ENCODE measurements around the gene TPGS1.

Gene TPGS1

DNA sequence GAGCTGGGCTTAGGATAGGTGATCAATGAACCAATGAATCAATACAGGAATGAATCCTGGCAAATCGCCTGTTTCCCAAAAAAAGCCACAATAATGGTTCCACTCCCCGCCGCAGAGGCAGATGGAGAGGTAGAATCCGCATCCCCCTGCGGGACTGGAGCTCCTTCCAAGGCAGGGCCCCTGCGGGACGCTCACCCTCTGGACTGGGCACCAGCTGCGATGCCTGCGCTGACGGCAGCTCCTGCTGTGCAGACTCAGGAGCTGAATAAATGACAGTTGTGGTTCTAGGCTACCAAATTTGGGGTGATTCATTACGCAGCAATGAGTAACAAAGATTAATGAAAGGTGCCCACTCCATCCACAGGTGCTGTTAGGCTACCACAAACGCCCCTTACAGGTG, 15.4 kb downstream of the TPGS1 start:
- DNase-seq, result no peak

DNA sequence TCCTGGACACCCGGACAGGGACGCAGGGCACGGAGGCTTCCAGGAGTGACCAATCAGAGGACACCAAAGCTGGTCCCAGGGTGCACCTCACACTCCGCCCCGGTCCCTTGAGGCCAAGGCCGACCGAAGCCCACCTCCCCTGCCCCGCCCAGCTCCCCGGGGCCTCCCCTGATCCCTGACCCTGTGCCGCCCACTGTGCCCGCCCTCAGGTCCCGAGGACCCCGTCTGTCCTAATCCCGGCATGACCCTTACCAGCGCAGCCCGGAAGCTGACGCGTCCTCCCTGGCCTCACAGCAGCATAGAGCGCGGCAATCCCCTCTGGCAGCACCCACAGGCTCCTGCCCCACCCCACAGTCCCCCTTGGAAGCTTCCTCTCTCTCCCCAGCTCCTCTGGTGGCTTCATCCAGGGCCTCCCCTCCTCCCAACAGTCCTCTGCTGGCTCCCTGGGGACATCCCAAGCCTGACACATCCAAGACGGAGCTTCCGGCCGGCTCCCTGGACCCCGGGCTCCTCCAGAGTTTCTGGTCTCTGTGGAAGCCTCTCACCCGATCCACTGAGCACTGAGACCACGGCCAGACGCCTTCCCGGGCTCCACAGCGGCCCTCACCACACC, 16.9 kb downstream of the TPGS1 start:
- peak; percentile 59 for DNase-seq

DNA sequence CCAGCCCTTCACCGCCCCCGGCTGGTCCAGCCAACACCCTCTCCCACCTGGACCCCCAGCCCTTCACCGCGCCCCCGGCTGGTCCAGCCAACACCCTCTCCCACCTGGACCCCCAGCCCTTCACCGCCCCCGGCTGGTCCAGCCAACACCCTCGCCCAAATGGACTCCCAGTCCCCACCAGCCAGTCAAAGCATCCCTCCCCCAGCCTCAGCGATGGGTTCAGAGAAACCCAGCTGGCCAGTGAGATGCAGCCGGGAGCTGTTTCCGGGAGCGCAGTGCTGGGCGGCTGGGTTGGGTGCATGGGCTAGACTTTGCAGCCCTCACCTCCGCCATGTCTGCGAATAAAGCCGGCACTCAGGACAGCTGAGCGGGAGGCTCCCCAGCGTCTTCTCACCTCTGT, 17.7 kb downstream of the TPGS1 start:
- DNase-seq, result no peak

DNA sequence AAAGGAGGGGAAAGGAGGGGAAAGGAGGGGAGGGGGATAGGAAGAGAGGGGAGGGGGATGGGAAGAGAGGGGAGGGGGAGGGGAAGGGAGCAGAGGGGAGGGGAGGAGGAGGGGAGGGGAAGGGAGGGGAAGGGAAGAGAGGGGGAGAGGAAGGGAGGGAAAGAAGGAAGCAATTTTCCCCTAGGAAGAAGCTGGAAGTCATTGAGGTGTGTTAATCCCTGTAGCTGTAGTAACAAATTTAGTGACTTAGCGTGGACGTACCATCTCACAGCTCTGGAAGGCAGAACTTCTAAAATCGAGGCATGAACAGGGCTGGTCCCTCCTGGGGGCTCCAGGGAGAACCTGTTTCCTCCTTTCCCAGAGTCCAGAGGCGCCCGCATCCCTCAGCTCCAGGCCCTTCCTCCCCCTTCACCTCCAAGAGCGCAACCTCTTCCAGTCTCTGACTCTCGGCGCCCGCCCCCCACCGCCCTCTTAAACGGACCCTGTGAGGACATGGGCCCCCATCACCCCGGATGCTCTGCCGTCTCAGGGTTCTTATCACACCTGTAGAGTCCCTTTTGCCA, 18.6 kb downstream of the TPGS1 start:
- no peak for DNase-seq

DNA sequence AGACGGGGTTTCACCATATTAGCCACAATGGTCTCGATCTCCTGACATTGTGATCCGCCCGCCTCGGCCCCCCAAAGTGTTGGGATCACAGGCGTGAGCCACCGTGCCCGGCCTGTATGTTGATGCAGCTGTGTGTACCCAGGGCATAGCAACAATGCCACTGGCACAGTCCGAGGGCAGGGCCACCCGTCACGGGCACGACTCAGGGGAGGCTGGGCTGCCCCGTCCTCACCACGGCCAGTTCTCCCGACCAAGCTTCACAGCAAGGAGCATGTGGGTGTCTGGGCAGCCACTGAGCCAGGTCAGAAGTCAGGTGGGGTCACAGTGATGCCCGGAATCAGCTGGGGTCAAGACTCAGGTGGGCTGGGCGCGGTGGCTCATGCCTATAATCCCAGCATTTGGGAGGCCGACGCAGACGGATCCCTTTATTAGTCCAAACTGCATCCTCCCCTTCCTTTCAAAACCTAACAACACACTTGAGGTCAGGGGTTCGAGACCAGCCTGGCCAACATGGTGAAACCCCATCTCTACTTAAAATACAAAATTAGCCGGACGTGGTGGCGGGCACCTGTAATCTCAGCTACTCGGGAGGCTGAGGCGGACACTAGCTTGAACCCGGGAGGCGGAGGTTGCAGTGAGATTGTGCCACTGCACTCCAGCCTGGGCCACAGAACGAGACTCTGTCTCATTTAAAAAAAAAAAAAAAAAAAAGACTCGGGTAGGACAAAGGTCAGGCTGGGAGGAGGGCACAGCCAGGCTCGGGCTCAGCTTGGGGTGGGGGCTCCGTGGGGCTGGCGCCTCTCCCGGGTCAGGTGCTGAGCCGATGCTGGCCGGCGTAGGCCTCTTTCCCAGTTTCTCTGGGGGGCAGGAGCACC, 23.1 kb downstream of the TPGS1 start:
- DNase-seq, result no peak

DNA sequence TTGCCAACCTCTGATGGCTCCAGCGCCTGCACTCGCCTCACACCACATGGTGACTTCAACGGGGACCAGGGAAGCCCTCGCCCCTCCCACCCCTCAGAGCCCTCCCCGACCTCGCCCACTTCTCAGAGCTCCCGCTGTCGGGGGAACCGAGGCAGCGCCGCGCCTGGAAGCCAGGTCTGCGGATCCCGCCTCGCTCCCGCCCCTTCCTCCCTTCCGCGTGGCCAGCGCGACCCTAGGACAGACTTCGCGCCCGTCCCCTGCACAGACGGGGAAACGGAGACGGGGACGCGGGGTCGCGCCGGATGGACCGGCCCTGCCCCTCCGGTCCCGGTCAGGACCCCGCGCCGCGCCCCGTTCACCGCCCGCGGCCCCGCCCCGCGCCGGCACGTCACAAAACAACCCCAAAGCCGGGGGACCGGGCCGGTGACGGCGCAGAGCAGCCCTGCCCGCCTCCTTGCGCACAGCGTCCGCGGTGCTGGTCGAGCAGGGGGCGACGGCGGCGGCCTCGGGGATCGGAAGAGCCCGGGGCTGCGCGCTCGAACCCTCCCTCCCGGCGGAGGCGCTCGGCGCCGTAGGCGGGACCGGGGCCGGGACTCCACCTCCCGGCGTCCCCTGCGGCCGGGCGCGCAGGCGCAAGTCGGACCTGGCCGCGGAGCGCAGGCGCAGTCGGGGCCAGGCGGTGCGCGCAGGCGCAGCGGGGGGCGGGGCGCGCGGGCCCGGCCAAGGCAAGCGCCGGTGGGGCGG, 23.9 kb downstream of the TPGS1 start:
- DNase-seq, result peak; percentile 84

DNA sequence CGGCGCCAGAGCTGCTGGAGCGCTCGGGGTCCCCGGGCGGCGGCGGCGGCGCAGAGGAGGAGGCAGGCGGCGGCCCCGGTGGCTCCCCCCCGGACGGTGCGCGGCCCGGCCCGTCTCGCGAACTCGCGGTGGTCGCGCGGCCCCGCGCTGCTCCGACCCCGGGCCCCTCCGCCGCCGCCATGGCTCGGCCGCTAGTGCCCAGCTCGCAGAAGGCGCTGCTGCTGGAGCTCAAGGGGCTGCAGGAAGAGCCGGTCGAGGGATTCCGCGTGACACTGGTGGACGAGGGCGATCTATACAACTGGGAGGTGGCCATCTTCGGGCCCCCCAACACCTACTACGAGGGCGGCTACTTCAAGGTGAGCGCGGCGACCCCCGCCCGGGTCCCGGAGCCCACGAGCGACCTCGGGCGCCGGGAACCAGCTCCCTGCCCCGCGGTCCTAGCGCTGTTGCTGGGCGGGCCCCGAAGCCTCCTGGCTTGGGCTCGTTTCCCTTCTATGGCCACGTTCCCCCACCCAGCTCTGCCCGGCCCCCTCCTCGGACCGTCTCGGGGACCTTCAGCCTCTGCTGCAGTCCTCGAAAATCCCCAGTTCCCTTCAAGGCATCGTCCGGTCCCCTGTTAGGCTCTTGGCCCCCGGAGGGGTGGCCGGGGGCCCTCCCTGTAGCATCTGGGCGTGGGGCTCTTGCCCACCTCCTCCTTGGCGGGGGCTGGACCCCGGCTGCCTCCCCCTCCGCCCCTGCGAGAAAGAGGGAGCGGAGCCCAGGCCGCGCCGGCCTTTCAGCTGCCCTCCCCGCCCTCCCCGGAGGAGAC, 24.7 kb downstream of the TPGS1 start, which contains the start of gene CDC34:
TSS of gene CDC34 (plus strand) at position 8 of the 808 bp plus-strand sequence. CDS start at position 180, 172 bp downstream.
- DNase-seq, result no peak

DNA sequence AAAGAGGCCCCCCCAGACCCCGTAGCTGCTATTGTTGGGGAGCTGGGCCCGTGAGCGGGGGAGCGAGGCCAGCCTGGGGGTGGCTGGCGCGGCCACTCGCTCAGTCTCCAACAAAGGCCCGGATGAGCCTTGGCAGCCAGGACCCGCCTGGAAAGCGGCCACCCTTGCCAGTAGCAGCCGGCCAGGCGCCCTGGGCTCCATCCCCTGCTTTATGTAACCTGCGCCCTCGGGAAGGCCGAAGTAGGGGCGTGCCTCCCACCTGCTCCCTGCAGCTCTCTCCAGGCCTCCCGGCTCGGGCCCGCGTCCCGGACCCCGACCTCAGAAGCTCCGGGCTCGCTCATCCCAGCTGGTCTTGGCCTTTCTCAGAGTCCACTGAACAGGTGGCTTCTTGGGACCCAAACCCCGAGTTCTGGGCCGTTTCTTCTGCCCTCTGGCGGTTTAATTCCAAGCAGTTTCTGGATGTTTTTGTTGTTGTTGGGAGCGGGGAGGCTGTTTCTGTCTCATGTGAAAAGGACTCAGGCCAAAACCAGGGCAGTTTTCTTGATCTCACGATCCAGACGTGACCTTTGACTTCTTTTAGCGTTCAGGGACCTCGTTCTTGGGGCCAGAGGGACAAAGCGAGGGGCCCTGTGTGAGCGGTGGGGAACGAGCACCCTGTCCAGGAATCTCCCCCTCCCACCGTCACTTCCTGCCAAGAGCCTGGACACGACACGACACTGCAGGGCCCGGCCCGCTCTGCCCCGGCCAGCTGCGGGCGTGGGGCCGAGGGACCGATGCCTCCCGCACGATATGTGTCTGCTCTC, 25.5 kb downstream of the TPGS1 start:
- peak; percentile 69 for DNase-seq

DNA sequence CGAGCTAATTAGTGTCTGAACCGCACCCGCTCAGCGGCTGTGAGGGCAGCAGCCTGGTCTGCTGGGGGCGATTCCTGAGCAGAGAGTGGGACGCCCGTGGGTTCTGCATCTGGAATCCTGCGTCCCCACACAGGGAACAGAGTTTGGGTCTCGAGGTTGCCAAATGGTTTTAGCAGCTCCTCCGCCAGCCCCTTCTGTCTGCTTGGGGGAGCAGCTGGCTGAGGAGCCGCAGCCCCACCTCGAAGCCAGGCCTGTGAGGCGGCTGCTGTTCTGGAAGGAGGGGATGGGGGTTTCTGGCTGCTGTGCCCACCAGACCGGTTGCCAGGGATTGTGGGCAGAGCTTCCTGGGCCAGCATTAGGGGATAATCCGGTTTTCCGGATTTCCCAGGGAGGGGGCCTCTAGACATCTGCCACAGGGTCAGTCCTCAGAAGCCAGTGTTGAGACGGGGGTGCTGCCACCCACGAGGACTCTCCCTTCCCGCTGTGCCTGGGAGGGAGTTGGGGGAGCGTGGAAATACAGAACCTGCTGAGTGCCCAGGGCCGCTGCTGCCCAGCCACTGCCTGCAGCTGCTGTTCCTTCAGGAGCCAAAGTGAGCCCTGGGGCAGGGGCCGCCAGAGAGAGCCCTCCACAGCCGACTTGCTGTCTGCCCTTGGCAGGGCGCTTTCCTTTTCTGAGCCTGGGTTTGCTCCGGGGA, 26.2 kb downstream of the TPGS1 start:
- DNase-seq, result no peak

DNA sequence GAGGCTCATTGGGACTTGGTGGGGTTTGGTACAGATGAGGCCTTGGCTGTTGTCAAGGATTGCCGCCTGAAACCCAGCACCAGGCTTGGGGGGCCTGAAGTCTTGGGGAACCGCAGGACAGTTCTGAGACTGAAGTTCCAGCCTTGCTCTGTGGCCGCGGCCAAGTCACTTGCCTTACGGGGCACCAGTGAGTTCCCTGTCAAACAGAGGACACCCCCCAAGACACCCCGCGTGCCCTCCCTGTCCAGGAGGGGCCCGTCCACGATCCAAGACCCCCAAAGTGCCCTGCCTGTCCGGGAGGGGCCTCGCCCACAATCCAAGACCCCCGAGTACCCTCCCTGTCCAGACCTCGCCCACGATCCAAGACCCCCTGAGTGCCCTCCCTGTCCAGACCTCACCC, 26.8 kb downstream of the TPGS1 start:
- no peak for DNase-seq

DNA sequence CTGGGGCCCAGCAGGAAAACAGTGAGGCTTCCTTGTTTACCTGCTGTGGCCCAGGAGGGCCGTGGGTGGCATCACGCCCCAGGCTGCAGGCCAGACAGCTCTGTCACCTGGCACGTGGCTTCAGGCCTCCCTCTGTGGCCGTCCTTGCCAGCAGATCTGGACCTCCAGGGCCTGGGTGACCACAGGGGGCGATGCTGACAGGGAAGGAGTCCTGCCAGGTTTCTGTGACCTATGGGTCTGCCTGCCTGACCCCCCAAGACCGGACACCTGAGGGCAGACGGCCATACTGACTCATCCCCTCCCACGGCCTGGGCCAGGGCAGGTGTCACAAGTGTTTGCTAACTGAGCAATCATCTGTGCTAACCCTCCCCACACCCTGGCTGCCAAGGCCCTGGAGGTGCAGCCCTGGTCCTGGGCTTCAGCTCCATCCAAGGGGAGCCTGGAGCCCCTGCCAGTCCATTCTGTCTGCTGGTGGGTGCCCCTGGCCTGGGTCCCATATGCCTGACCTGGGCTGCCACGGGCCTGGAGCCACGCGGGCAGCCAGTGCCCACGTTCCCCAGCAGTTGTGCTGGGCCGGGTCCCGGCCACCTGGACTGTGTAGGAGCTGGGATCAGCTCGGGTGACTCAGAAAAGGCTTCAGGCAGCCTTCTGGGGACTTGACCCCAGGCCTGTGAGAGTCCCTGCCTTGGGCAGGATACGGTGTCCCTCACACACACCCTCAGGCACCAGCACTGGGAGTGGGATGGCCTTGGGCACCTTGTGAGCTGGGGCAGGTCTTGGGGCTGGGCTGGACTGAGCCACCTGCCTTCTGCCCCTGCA, 27.9 kb downstream of the TPGS1 start:
- no peak for DNase-seq

DNA sequence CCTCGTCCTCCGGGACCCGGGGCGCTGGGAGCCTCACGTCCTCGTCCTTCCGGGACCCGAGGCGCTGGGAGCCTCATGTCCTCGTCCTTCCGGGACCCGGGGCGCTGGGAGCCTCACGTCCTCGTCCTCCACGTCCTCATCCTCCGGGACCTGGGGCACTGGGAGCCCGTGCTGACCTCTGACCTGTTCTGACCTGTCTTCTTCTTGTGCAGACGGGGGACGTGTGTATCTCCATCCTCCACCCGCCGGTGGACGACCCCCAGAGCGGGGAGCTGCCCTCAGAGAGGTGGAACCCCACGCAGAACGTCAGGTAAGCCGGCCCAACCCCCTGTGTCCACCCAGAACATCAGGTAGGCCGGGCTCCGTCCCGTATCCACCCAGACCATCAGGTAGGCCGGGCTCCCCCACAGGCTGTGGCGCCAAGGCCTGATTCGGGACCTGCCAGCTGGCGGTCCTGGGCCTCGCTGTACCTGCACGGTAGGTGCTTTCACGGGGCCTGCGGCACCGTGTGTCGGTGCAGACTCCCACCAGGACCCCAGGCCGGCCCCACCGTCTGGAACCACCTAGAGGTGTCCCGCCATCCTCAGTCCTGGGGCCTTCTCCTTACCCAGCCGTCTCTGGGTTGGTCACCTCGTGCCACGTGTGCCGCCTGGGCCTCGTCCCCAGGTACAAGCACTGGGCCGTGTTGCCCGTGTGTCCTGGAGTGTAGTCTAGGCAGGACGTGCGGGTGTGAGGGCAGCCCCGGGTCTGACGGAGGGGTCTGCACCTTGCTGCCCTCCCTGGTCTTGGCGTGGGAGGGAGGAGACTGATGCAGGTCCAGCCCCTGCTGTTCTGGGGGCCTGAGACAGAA, 29.0 kb downstream of the TPGS1 start:
- no peak for DNase-seq

DNA sequence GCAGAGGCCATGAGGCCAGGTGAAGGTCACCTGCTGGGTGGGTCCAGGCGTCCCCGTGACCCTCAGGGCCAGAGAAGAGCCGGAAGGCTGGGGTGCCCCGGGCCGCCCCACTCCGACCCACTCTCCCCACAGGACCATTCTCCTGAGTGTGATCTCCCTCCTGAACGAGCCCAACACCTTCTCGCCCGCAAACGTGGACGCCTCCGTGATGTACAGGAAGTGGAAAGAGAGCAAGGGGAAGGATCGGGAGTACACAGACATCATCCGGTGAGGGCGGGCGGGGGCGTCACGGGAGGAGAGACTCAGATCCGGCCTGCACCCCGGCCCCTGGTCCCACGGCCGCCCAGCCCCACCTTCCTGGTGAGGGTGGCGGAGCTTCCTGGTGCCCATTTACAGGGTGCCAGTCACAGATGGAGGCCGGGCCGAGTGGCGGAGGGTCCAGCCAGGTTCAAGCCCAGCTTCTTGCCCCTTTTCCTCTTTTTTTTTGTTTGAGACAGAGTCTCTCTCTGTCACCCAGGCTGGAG, 29.6 kb downstream of the TPGS1 start:
- DNase-seq, result no peak

DNA sequence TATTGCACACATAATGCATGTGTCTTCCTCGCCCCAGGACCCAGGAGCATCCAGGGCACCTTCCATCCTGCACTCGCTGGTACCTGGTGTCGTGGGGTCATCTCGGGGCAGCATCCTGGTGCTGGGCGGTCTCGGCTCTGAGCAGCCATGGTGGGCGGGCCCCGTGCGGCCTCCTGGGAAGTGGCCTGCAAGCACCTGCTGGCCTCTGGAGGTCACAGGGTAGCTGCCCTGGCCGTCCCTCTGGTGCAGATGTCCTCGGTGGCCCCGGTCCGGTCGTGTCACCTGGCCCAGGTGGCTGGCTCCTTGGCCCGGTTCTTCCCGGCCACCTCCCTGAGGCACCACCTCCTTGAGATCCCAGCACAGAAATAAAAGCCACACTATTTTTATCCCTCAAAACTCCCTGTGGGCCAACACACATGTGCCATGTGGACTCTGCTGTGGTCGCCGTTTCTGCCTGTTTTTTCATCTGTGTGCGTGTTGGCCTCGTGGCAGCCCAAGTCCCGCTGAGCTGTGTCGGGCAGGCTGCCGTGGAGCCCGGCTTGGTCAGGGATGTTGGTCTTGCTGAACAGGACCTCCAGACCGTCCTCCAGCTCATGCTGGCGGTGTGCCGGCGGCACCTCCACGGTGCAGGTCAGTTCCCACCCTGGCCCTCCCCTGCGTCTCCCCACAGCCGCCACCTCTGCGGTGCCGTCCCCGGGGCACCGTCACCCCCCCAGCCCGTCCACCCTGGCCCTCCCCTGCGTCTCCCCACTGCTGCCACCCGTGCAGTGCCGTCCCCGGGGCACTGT, 31.5 kb downstream of the TPGS1 start:
- DNase-seq, result no peak

DNA sequence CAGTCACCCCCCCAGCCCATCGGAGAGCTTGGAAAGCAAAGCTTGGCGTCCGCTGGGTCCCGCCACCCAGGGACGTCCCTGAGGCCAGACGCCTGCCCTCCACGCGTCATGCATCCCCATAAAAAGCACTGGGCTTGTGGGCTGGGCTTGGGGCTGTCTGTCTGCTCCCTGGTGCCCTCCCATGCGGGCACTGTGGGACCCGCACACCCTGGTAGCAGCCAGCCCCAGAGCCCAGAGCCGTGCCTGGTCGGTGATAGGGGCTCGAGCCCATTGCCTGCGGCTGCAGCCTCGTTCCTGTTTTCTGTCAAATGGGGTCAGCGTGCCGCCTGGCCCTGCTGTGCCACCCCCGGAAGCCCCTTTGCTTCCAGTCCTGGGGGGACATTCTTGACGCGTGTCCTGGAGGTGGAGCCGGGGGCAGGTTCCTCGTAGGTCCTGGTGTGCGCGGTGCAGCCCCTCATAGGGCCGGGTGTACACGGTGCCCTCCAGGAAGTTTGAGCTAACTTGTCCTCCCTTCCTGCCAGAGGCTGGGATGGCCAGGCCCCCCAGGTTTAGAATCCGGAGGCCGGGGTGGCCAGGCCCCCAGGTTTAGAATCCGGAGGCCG, 32.2 kb downstream of the TPGS1 start:
- DNase-seq, result no peak

DNA sequence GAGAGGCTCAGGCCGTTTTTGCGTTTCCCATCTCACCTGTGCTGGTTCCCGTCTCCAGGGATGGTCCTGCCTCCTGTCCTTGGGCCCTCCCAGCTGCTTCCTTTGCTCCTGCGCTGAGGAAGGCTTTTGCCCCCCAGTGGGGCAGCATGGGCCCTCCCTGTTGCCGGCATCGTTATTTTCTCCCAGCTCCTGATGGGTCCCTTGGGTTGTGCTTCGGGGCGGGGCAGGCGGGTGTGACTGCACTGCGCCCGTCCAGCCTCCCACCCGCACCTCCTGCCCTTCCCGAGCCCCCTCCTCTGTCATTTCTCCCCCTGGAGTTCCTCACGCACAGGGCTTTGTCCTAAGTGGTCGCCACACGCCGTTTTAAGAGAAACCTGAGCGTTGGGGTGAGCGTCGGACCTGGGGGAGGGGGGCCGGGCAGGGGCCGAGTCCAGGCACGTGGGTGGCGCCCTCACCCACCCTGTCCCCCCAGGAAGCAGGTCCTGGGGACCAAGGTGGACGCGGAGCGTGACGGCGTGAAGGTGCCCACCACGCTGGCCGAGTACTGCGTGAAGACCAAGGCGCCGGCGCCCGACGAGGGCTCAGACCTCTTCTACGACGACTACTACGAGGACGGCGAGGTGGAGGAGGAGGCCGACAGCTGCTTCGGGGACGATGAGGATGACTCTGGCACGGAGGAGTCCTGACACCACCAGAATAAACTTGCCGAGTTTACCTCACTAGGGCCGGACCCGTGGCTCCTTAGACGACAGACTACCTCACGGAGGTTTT, 33.8 kb downstream of the TPGS1 start:
- no peak for DNase-seq

DNA sequence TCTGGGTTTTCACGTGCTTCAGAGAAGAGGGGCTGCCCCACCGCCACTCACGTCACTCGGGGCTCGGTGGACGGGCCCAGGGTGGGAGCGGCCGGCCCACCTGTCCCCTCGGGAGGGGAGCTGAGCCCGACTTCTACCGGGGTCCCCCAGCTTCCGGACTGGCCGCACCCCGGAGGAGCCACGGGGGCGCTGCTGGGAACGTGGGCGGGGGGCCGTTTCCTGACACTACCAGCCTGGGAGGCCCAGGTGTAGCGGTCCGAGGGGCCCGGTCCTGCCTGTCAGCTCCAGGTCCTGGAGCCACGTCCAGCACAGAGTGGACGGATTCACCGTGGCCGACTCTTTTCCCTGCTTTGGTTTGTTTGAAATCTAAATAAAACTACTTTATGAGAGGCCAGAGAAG, 34.4 kb downstream of the TPGS1 start:
- no peak for DNase-seq

All from NCI-H1092 treated with DMSO at 0.1 percent for 48 hours (cell line).